B cell (primary cell): Measurements from ENCODE around the gene ZDHHC1. TPM values are rescaled to one million over a fixed set of nuclear protein-coding genes. Genes with fewer than 3 reads are reported as not detected.

ENCODE experiments used
- ATAC-seq: fragments of 200-7000 bp; cut with Tn5 transposase; one replicate; pipeline ENCODE4 v1.10.0; 2021; ENCODE audit warnings: low read depth, mild to moderate bottlenecking, moderate number of reproducible peaks, moderate library complexity
- CTCF ChIA-PET: fragments of 350-600 bp; sonication (Branson Sonifier 250); formaldehyde crosslinking; loops from one replicate; lab custom pipeline; 2021; ENCODE audit warnings: antibody characterized with exemption, inconsistent platforms; lab: Charles Lee
- POLR2A ChIA-PET: fragments of 350-600 bp; sonication (Branson Sonifier 250); formaldehyde crosslinking; loops from one replicate; lab custom pipeline; 2021; ENCODE audit warnings: antibody characterized with exemption; lab: Charles Lee
- DNase-seq: peaks from one replicate; pipeline ENCODE4 v3.0.0; 2013
- H2AFZ ChIP-seq: 2 replicates; pipeline ENCODE4 v1.6.1; 2012; ENCODE audit warnings: mild to moderate bottlenecking, low read depth, low read length; ENCODE audit not compliant: insufficient read depth, poor library complexity, severe bottlenecking
- H3K27ac ChIP-seq, 2 donors: 1 replicate in 1 of 2; 2 replicates in 1 of 2; pipeline ENCODE4 v1.5.1; 2012 to 2013; ENCODE audit warnings: low read length in 2 of 2, mild to moderate bottlenecking in 2 of 2, moderate library complexity in 1 of 2
- H3K27me3 ChIP-seq, 4 experiments: fragments of 200-600 bp in 1 of 4; sonication (generic) in 1 of 4; replicated peaks in 1 of 4; 1 replicate in 2 of 4; 2 replicates in 2 of 4; pipeline versions ENCODE4 v1.6.1 to v1.7.0; 2013 to 2016; ENCODE audit warnings: low read length in 3 of 4, mild to moderate bottlenecking in 2 of 4, mixed read lengths in 1 of 4, moderate library complexity in 1 of 4; ENCODE audit not compliant: insufficient read depth in 4 of 4, control insufficient read depth in 3 of 4; ENCODE audit errors: control extremely low read depth in 1 of 4
- H3K36me3 ChIP-seq, 2 experiments: replicated peaks in 1 of 2; 1 replicate in 1 of 2; 2 replicates in 1 of 2; pipeline versions ENCODE4 v1.6.1 to v1.7.1; 2013; ENCODE audit warnings: low read length in 1 of 2; ENCODE audit not compliant: insufficient read depth in 2 of 2, control insufficient read depth in 1 of 2; ENCODE audit errors: control extremely low read depth in 1 of 2, extremely low read depth in 1 of 2
- H3K4me1 ChIP-seq, 2 donors: fragments of 200-600 bp in 1 of 2; sonication (generic) in 1 of 2; 1 replicate in 1 of 2; 2 replicates in 1 of 2; pipeline versions ENCODE4 v1.5.1 to v1.6.1; 2013 to 2017; ENCODE audit warnings: low read length in 2 of 2; ENCODE audit not compliant: control insufficient read depth in 2 of 2, insufficient read depth in 2 of 2
- H3K4me2 ChIP-seq: replicated peaks from 2 replicates; pipeline ENCODE3; 2012; ENCODE audit warnings: mild to moderate bottlenecking, low read depth, low read length; ENCODE audit not compliant: poor library complexity, severe bottlenecking
- H3K4me3 ChIP-seq, 5 experiments: fragments of 200-600 bp in 1 of 5; sonication (generic) in 1 of 5; 1 replicate in 3 of 5; 2 replicates in 2 of 5; pipeline versions ENCODE4 v1.5.1 to v1.7.0; 2011 to 2016; ENCODE audit warnings: low read length in 4 of 5, mild to moderate bottlenecking in 4 of 5, low read depth in 2 of 5, control low read depth in 1 of 5, moderate library complexity in 1 of 5; ENCODE audit not compliant: insufficient read depth in 1 of 5; ENCODE audit errors: control extremely low read depth in 1 of 5, extremely low read depth in 1 of 5
- H3K79me2 ChIP-seq: fragments of 200-600 bp; sonication (generic); one replicate; pipeline ENCODE4 v1.6.0; 2016; ENCODE audit warnings: low read length; ENCODE audit not compliant: control insufficient read depth, insufficient read depth
- H3K9ac ChIP-seq: fragments of 200-600 bp; sonication (generic); 2 replicates; pipeline ENCODE4 v1.6.1; 2017; ENCODE audit warnings: mild to moderate bottlenecking, low read length, moderate library complexity
- H3K9me3 ChIP-seq, 3 donors: one replicate each; pipeline versions ENCODE4 v1.6.1 to v1.7.1; 2013; ENCODE audit warnings: low read length in 2 of 3; ENCODE audit not compliant: control insufficient read depth in 2 of 3, insufficient read depth in 1 of 3; ENCODE audit errors: control extremely low read depth in 1 of 3
- H4K20me1 ChIP-seq: 2 replicates; pipeline ENCODE4 v1.6.0; 2012; ENCODE audit warnings: mild to moderate bottlenecking, low read length; ENCODE audit not compliant: insufficient read depth, control insufficient read depth, poor library complexity, severe bottlenecking
- H3K27ac Mint-ChIP-seq: one replicate; pipeline ENCODE4 v1.8.0; 2021; ENCODE audit warnings: mixed read lengths
- H3K27me3 Mint-ChIP-seq: one replicate; pipeline ENCODE4 v1.8.0; 2021; ENCODE audit warnings: mixed read lengths
- H3K4me1 Mint-ChIP-seq: one replicate; pipeline ENCODE4 v1.8.0; 2021; ENCODE audit warnings: mixed read lengths
- H3K4me3 Mint-ChIP-seq: one replicate; pipeline ENCODE4 v1.8.0; 2021; ENCODE audit warnings: mixed read lengths
- H3K9me3 Mint-ChIP-seq: one replicate; pipeline ENCODE4 v1.8.0; 2022; ENCODE audit warnings: mixed read lengths; ENCODE audit not compliant: insufficient read depth
- CTCF ChIP-seq: fragments of 200-600 bp; IDR thresholded peaks from one replicate; pipeline ENCODE4 v1.8.0; 2022; ENCODE audit warnings: antibody characterized with exemption, mild to moderate bottlenecking
- EZH2 ChIP-seq: IDR thresholded peaks from 2 replicates; pipeline ENCODE4 v1.6.1; 2012; ENCODE audit warnings: borderline replicate concordance, low read depth, mild to moderate bottlenecking, moderate library complexity, low read length; ENCODE audit not compliant: insufficient read depth, poor library complexity, severe bottlenecking
- WGBS: methylation state at CpG from one replicate; pipeline ENCODE4 v1.1.5; 2013; ENCODE audit warnings: missing lambda C conversion rate; ENCODE audit not compliant: insufficient coverage; 5-methylcytosine and 5-hydroxymethylcytosine counted together
- intact Hi-C: fragments of 100-400 bp; cut with micrococcal nuclease; formaldehyde crosslinking; loops from one replicate; pipeline ENCODE4 v1.10.0; 2022
- polyA plus RNA-seq: library from polyadenylated mRNA; depleted of rRNA; stranded (reverse); fragments of >200 nt; gene quantifications from 2 replicates; pipeline ENCODE4 v1.2.3, GENCODE V29; 2012
- total RNA-seq, 2 donors: library from RNA; stranded (reverse); fragments of 120-200 nt in 1 of 2; gene quantifications; 1 replicate in 1 of 2; 2 replicates in 1 of 2; pipeline versions ENCODE4 v1.2.3 to v1.2.4, GENCODE V29; 2013 to 2022

Gene ZDHHC1
- total and polyA plus RNA-seq, 2 donors (not counting 1 experiment from before 2014, with no cell fraction given) = 0.58 to 2.8 TPM

DNA sequence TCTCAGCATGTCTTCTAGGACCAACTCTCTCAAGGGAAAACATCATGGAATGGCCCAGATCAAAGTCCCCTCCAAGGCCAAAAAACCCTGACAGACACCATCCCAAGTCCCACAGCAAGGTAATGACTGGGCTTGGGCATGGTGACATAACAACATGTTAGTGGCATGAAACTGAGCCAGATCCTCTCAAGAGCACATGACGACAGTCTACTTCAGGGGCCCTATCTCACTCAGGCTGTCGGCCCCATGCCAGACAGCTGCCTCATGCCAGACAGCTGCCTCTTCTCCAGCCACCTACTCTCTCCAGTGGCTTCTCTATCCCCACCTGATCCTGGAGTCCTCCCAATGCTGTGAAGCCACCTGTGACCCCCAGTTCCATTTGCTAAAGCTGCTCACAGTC lies 33.1 kb upstream of the ZDHHC1 start:
- Histone ChIP-seq H2AFZ (no peak overlapping the region), H4K20me1 (peaks cover 84% of the 10 kb centered on the region), H3K27ac (no peak overlapping the region), H3K79me2 (peaks cover 22% of the 10 kb centered on the region), H3K9me3 (peaks cover 0 to 2% (median 0%) of the 10 kb centered on the region in 3 donors), H3K4me3 (no peak overlapping the region), H3K27me3 (no peaks in the 10 kb centered on the region), H3K4me1 (no peaks in the 10 kb centered on the region), H3K36me3 (peaks cover 0 to 82% of the 10 kb centered on the region in 2 experiments), H3K4me2 (no peak overlapping the region), H3K9ac (no peak overlapping the region)
- no peak overlapping the region for H3K27ac Mint-ChIP-seq
- ChIA-PET CTCF (interaction anchor here (1.6 to 4.5 kb wide), 3 partner anchors 19 to 24 kb away, joined by 4 to 29 read pairs (median 6); no protein-coding TSS in a partner anchor), POLR2A (no interaction called here)
- no peaks in the 10 kb centered on the region for H3K27me3 Mint-ChIP-seq
- H3K9me3 Mint-ChIP-seq = no peaks in the 10 kb centered on the region
- no peak for DNase-seq
- peaks cover 3% of the 10 kb centered on the region for H3K4me1 Mint-ChIP-seq
- intact Hi-C loops = no loop called here
- H3K4me3 Mint-ChIP-seq = no peak overlapping the region
- no peak for TF ChIP-seq CTCF
- TF ChIP-seq EZH2 = no peak
- 96% methylated on average over 2 of the region's 2 CpGs for WGBS
- no peak for ATAC-seq

GRCh38 chr16:67448580-67448979 lies 32.3 kb upstream of the ZDHHC1 start:
- no peak overlapping the region for H3K4me2 ChIP-seq
- no peaks in the 10 kb centered on the region for H3K4me1 Mint-ChIP-seq
- intact Hi-C loops = no loop called here
- TF ChIP-seq CTCF (no peak), EZH2 (no peak)
- H3K27ac Mint-ChIP-seq = no peak overlapping the region
- H3K4me3 ChIP-seq = no peak overlapping the region
- ChIA-PET POLR2A (no interaction called here), CTCF (interaction anchor here (1.1 to 4.5 kb wide), 8 partner anchors 10 to 26 kb away, joined by 3 to 29 read pairs (median 4); partner anchors contain the start of gene HSD11B2)
- peaks cover 0 to 85% of the 10 kb centered on the region in 2 experiments for H3K36me3 ChIP-seq
- no peak overlapping the region for H3K4me3 Mint-ChIP-seq
- WGBS = 100% methylated on average over 1 of the region's 5 CpGs
- ATAC-seq (no peak), DNase-seq (no peak)
- H2AFZ ChIP-seq = no peak overlapping the region
- H3K9me3 Mint-ChIP-seq = no peaks in the 10 kb centered on the region
- H3K9ac ChIP-seq = no peak overlapping the region
- no peaks in the 10 kb centered on the region for H3K27me3 Mint-ChIP-seq
- peaks cover 22% of the 10 kb centered on the region for H3K79me2 ChIP-seq
- peaks cover 83% of the 10 kb centered on the region for H4K20me1 ChIP-seq
- H3K27ac ChIP-seq = no peak overlapping the region
- no peaks in the 10 kb centered on the region for H3K27me3 ChIP-seq
- H3K9me3 ChIP-seq = peaks cover 0 to 2% (median 0%) of the 10 kb centered on the region in 3 donors
- no peaks in the 10 kb centered on the region for H3K4me1 ChIP-seq
